Loucy (cell line): Measurements from ENCODE around the gene LRRIQ1.

Source experiments
- CTCF ChIP-seq: fragments of 200-600 bp; sonication (generic); conservative IDR thresholded peaks from 2 replicates; pipeline ENCODE4 v1.5.1; 2014; ENCODE audit warnings: mild to moderate bottlenecking, antibody characterized with exemption, low read length
- EZH2phosphoT487 ChIP-seq: fragments of 200-600 bp; IDR thresholded peaks from 2 replicates; pipeline ENCODE4 v1.6.1; 2018; ENCODE audit warnings: antibody characterized with exemption, mild to moderate bottlenecking, moderate library complexity, borderline replicate concordance

- TF ChIP-seq EZH2phosphoT487: no peak
- TF ChIP-seq CTCF: no peak
Observed at GRCh38 chr12:84995641-84996040, 40.5 kb upstream of the LRRIQ1 start.
